HK-2 (cell line): ENCODE results near the gene NR0B2.
"Not testable (repeated sequence)": the region's sequence is repeated elsewhere in the genome, so short reads cannot be mapped to it uniquely, and the experiment has no call there.

ENCODE experiments used
- DNase-seq: peaks from one replicate; pipeline ENCODE4 v3.0.0-alpha.2; 2018; ENCODE audit not compliant: unreplicated experiment

Gene NR0B2

GRCh38 chr1:26889551-26890466, 24.0 kb downstream of the NR0B2 start, which contains the start of gene GPN2:
Gene GPN2, minus strand, starts transcription at chr1:26890283. Its CDS starts 187 bp downstream, at chr1:26890096.
- peak; percentile 77 for DNase-seq

- DNase-seq: no peak
Observed at GRCh38 chr1:26888231-26888630, 25.5 kb downstream of the NR0B2 start.

GRCh38 chr1:26887125-26887524, 26.6 kb downstream of the NR0B2 start:
- DNase-seq: no peak

GRCh38 chr1:26882696-26883463, 30.9 kb downstream of the NR0B2 start:
- no peak for DNase-seq

GRCh38 chr1:26881611-26882010, 32.2 kb downstream of the NR0B2 start:
- not testable (repeated sequence) for DNase-seq

- DNase-seq: no peak
Observed at GRCh38 chr1:26879793-26880192, 34.0 kb downstream of the NR0B2 start.

GRCh38 chr1:26877326-26877725, 36.4 kb downstream of the NR0B2 start:
- no peak for DNase-seq

GRCh38 chr1:26874896-26875295, 38.9 kb downstream of the NR0B2 start:
- no peak for DNase-seq

GRCh38 chr1:26873097-26873496, 40.7 kb downstream of the NR0B2 start:
- not testable (repeated sequence) for DNase-seq

GRCh38 chr1:26864610-26865480, 48.9 kb downstream of the NR0B2 start:
- DNase-seq: peak; percentile 99

GRCh38 chr1:26863685-26864077, 50.1 kb downstream of the NR0B2 start:
- no peak for DNase-seq

GRCh38 chr1:26862781-26863684, 50.7 kb downstream of the NR0B2 start, which contains the start of gene SFN:
Gene SFN, plus strand, starts transcription at chr1:26863149. Its CDS starts 64 bp downstream, at chr1:26863213.
- DNase-seq: peak; percentile 86

GRCh38 chr1:26861889-26862378, 51.8 kb downstream of the NR0B2 start:
- peak; percentile 22 for DNase-seq
